Right renal cortex interstitium (tissue), 3 donors: Measurements from ENCODE around the gene BTBD9. TPM values are rescaled to one million over a fixed set of nuclear protein-coding genes. Genes with fewer than 3 reads are reported as not detected.

Experiments
- DNase-seq, 3 donors: peaks; one replicate each; pipeline ENCODE4 v3.0.0-alpha.2; 2013; ENCODE audit warnings: low read depth in 3 of 3, low spot score in 2 of 3
- polyA plus RNA-seq, 3 donors: library from polyadenylated mRNA; unstranded; fragments of 120-200 nt; gene quantifications; one replicate each; pipeline ENCODE4 v1.2.1, GENCODE V29; 2013; ENCODE audit not compliant: insufficient read length in 3 of 3

BTBD9 gene
- polyA plus RNA-seq, 3 donors, result 13.1 to 16.8 (median 14.7) TPM

- no peak for DNase-seq
These were observed 149.8 kb downstream of the BTBD9 start for GRCh38 chr6:38489951-38490350.

DNA sequence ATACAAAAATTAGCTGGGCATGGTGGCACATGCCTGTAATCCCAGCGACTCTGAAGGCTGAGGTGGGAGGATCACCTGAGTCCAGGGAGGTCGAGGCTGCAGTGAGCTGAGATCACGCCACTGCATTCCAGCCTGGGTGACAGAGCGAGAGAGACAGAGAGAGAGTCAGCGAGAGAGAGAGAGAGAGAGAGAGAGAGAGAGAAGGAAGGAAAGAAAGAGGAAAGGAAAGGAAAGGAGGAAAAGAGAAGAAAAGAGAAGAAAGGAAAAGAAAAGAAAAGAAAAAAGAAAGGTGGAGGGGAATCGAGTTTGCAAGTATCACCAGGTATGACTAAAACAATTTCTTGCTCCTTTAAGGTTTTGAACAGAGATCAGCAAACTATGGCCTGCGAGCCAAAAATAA, 152.3 kb downstream of the BTBD9 start:
- no peak for DNase-seq

DNA sequence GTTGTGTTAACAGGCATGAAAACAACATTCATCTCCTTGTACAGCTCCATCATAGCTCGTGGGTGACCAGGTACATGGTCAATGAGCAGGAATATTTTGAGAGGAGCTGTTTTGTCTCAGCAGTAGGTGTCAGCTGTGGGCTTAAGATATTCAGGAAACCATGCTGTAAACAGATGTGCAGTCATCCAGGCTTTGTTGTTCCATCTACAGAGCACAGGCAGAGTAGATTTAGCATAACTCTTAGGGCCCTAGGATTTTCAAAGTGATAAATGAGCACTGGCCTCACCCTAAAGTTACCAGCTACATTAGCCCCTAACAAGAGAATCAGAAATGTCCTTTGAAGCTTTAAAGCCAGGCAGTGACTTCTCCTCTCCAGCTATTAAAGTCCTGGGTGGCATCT, 154.2 kb downstream of the BTBD9 start:
- no peak for DNase-seq

DNA sequence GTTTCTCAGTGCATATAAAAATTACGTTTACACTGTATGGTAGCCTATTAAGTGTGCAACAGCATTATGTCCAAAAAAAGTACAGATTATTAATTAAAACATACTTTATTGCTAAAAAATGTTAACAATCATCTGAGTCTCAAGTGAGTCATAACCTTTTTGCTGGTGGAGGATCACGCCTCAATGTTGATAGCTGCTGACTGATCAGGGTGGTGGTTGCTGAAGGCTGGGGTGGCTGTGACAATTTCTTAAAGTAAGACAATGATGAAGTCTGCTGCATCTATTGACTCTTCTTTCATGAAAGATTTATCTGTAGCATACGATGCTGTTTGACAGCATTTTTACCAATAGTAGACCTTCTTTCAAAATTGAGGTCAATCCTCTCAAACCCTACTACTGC, 155.1 kb downstream of the BTBD9 start:
- DNase-seq, result no peak

DNA sequence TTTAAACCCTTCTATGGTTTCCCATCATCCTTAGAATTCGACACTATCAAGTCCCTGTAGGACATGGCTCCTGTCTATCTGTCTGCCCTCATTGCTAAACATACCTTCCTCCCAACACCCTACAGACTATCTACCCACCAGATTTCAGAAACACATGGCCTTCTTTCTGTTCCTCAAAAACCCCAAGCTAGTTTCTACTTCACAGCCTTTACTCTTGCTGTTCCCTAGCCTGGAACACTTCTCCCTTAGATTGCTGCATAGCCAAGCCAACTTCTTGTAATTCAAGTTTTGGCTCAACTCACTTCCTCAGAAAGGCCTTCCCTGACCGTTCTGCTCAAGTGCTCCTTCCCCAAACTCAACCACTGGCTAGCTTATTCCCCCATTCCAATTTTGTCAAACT, 156.2 kb downstream of the BTBD9 start:
- DNase-seq, result no peak

GRCh38 chr6:38482466-38482865, 157.3 kb downstream of the BTBD9 start:
- no peak for DNase-seq

- DNase-seq, result no peak
These were observed 157.9 kb downstream of the BTBD9 start for GRCh38 chr6:38481851-38482250.

DNA sequence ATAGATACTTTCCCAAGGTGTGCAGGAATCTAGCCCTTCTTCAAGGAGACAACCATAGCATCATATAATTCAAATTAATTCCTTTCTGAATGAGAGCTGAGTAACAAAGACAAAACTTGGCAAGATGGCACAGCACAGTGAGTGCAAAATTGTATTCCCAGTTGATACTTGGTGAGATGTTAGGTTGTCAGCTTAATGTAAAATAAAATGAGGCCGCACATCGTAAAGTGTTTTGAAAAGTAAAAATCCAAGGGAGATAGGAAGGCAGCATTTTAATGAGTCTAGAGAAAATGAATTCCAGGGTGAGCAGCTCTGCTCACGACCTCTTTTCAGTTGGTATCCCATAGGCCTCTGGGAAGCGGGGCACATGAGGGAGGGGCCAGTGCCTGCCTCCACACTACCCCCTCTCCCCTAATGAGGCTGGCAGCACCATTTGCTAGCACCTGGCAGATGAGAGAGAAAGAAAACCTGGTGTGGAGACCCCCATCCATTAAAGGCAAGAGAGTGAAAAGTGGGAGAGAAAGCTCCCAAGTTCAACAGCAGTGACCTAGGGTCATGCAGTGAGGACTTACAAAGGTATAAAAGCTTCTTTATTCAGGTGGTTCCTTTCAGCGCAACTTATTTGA, 158.4 kb downstream of the BTBD9 start:
- DNase-seq, result no peak

DNA sequence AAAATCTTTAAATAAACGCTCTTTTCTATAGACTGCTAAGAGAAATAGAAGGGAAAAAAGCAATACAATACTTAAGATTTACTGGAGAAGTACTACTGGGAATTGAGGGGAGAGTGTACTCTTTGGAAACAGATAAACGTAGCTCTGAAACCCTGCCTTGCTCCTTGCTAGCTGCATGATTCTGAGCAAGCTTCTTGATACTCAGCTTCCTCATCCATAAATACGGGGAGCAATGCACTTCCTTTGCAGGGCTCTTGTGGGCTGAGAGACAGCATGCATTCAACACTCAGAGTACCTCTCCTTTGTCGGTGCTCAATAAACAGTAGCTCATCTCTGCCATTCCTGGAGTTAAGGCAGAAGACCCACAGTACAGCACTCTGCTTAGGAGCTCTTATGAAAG, 159.7 kb downstream of the BTBD9 start:
- DNase-seq, result no peak

DNA sequence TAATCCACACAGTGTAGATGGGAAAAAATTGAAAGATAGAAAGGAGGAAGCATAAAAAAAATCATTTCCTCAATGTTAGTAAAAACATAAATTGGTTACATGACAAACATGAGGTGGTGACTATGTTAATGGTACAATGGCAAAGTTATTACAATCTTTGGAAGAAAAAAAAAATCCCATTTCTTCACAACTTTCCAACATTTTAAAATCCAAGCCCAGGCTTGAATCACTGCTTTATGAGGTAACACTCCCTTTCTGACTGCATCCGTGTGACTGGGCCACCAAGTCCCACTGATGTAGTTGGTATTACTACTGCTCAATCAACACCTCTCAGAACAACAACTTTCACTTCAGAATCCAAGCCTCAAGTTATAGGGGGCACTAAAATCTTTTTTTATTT, 160.4 kb downstream of the BTBD9 start:
- no peak for DNase-seq

DNA sequence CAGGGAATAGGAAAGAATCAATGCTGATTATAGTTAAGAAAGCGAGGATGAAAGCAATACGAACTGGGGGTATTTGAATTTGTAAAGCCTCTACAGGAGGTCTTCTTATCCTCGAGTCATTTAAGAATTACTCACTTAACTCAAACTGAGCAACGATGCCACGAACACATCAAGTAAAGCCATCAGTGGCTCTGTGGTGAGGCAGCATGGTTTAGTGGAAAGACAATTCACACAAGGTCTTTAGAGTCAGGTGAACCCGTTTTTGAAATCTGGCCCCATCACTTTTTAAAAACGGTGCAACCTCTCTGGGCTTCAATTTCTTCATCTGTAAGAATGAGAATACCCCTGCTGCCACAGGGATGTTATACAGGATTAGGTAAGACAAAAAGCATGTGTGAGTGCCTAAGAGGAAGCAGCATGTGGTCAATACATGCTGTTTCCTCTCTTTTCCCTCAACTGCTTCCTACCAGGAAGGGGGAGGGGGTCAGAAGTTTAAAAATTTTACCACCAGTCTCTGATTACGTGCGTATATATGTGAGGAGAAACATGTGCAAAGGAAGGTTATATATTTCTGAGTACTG, 162.0 kb downstream of the BTBD9 start:
- no peak for DNase-seq

DNA sequence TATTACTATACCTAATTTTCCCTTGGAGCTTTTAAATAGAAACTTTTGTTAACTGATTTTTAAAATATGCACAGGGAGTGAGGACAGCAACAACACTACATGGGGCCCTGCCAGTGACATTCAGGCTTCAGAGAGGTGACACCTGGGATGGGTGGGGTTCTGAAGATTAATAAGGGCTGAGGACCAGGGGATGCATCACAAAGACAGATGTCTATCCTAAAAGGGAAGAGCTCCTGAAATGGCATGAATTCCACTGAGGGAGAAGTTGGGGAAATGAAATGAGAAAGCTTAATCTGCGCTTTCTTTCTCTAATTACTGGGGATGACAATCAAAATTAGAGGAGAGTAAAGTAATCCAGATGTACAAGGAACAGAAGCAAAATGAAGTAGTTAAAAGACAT, 162.8 kb downstream of the BTBD9 start:
- no peak for DNase-seq

GRCh38 chr6:38476141-38476540, 163.6 kb downstream of the BTBD9 start:
- DNase-seq, result no peak

- no peak for DNase-seq
These were observed 169.2 kb downstream of the BTBD9 start for GRCh38 chr6:38470548-38470947.

GRCh38 chr6:38467566-38467965, 172.2 kb downstream of the BTBD9 start:
- no peak for DNase-seq

GRCh38 chr6:38460186-38460585, 179.5 kb downstream of the BTBD9 start:
- DNase-seq, result no peak

DNA sequence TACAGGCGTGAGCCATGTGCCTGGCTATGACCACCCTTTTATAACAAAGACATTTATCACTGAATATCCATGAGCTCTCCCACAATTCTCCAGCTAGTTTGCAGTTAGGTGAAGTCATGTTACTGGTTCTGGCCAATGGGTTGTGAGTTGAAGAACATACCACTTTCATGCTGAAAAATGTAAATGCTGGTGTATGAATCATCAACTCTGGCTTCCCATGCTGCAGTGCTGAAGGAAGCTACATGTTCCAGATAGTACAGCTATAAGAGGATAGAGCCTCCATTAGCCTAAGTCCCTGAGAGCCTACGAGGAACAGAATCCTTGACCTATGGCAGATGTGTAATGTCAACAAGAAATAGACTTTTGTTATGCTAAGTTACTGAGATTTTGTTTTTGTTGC, 180.4 kb downstream of the BTBD9 start:
- no peak for DNase-seq

GRCh38 chr6:38453861-38454260, 185.9 kb downstream of the BTBD9 start:
- DNase-seq, result peak in 1 of 3 donors; percentile 18

DNA sequence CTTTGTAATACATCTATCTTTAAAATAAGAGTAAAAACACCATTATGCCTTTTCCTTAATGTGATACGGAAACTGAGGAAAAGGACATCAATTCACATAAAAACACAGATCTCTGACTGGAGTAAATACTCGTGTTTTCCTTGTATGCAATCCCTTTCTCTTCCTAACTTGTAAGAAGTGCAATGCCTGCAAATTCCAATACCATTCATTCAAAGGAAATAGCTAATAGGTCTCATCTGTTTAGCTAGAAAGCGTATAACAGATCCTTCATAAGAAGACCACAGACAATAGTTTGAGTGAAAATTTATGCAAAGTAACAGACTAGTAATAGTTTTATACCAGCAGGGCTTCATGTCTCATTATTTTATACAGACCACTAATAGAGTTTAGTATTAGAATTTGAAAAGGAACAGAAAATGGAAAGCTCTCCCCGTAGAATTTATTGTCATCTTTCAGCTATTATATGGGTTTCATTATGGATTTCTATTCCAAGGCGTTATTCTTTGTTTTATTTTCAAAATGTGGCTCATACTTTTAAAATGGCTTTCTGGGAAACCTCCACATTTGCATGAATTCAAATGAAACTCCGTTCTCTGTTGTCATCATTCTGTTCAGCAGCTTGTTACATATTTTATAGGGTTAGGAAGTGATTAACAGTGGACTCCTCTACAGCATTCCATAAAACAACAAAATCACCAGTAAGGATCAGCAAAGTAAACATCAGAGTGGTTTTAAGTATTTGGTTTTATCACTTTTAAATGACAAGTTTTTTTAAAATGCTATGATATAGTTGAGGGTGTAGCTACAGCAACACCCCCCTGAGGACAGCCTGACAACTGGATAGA, 186.7 kb downstream of the BTBD9 start:
- DNase-seq, result no peak

DNA sequence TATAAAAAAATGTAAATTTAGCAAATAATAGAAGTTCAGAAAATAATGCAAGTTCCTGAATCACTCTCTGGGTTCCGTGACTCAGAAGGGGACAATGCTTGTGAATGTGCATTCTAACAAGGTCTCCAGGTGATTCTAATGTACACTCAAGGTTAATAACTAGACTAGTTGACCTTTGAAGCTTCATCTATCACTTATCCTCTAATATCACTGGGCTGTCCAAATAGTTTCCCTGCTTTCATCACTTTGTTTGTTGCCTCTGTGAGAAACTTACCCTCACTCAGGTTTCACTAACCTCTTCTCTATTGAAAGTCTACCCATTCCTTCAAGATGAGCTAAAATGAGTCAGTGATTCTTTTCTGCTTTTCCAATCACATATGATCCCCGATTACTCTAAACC, 189.0 kb downstream of the BTBD9 start:
- DNase-seq, result no peak

GRCh38 chr6:38445925-38446324, 193.8 kb downstream of the BTBD9 start:
- no peak for DNase-seq

DNA sequence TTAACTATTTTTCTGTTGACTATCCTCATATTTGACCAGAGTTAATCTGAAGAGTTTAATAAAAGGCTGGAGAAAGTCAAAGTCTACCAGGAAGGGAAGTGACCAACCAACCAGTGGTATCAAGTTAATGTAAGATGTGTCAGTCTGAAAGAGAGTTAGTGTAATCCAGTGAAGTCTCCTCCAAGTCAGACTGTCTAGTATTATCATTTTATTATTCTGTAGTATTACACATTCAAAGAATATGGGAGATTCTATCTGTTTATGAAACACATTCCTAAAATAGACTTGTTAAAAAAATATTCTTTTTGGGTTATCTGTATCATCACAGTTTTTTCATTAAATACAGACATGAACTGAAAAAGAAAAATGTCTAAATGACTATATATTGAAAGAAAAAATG, 194.4 kb downstream of the BTBD9 start:
- DNase-seq, result no peak
